Activated CD4-positive, alpha-beta T cell treated with anti-CD3 and anti-CD28 coated beads for 1 hour (primary cell): ENCODE results near the gene STX4.
A peak's percentile ranks its signal among the peaks of the same experiment; 100 is the strongest.

Source experiments
- DNase-seq: peaks from one replicate; pipeline ENCODE4 v3.0.0-alpha.2; 2020

The STX4 gene

GRCh38 chr16:31022544-31023251 lies 10.7 kb upstream of the STX4 start:
- no peak for DNase-seq

GRCh38 chr16:31023252-31023602 lies 10.1 kb upstream of the STX4 start:
- DNase-seq: no peak

DNA sequence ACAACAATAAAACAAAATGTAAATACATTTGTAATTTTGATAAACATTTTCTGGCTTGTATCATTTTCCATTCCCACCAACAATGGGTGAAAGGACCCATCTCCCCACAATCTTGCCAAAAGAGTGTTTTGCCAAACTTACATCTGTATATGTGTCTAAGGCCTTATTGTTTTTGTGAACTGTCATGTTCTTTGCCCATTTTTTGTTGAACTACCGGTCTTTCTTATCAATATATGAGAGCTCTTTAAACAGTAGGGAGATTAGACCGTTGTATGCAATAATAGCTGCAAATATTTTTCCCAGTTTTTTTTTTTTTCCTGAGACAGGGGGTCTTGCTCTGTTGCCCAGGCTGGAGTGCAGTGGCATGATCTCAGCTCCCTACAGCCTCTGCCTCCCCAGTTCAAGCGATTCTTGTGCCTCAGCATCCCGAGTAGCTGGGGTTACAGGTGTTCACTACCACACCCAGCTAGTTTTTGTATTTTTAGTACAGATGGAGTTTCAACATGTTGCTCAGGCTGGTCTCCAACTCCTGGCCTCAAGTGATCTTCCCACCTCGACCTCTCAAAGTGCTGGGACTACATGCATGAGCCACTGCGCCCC lies 9.6 kb upstream of the STX4 start:
- no peak for DNase-seq

- no peak for DNase-seq
These were observed 8.0 kb upstream of the STX4 start for GRCh38 chr16:31025339-31025738.

DNA sequence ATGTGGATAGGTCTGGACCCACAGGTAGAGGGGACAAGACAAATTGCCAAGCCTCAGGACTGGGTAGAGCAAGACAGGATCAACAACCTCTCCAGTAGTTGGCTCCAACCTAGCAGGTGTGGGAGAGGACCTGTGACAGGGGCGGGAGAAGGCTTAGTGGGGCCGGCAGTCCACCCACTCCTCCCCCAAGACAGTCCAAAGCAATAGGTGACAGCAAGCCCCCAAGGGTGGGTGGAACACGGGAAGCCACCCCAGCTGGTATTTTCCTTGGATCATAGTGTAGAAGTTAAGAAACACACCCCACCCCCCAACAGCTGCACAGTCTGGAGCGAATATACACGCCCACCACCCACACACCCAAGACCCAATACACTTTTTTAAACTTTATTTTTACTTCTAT lies 4.1 kb upstream of the STX4 start:
- DNase-seq: no peak

GRCh38 chr16:31031276-31031675 lies 2.1 kb upstream of the STX4 start:
- DNase-seq: no peak

DNA sequence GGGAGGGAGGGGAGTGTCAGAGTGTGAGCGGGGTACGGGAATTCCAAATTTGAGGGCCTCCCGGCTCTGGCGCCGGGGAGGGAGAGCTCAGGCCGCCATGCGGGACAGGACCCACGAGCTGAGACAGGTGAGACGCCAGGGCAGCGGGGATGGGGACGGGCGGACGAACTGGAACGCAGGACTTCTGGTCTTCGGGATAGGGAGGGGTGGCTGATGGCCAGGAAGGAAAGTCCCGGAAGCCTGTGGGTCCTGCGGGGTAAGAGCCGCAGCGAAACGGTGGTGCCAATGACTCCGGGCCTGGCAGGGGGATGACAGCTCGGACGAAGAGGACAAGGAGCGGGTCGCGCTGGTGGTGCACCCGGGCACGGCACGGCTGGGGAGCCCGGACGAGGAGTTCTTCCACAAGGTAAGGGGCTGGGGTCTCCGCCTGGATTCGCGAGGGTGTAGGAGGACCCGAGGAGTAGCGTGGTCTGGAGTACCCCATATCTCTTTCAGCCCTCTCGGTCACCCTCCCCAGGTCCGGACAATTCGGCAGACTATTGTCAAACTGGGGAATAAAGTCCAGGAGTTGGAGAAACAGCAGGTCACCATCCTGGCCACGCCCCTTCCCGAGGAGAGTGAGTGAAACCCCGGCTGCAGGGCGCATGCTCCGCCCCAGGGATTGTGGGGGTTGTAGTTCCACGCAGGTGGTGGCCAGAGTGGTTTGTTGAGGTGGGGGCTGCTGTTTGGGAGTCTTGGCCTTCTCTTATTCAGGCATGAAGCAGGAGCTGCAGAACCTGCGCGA lies 543 bp downstream of the STX4 start:
- peak; percentile 77 for DNase-seq

- no peak for DNase-seq
These were observed 3.3 kb downstream of the STX4 start for GRCh38 chr16:31036691-31037090.

- no peak for DNase-seq
These were observed 5.6 kb downstream of the STX4 start for GRCh38 chr16:31038993-31039392.

DNA sequence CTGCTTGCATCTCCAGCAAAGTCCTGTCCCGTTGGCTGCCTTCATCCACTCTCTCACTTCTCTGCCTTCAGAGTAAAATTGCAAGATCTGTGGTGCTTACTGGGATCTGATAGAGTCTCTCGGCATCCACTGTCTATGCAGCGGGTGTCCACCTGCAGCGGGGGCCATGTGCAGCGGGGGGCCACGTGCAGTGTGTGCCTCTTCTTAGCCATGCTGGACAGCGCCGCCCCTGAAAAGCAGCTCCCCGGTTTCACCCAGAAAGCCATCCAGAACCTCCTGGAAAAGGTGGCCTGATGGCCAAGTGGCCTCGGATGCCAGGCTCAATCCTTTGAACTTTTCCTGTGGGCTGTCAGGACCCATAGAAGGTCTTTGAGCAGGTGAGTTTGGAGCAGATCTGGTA lies 9.5 kb downstream of the STX4 start:
- DNase-seq: no peak

DNA sequence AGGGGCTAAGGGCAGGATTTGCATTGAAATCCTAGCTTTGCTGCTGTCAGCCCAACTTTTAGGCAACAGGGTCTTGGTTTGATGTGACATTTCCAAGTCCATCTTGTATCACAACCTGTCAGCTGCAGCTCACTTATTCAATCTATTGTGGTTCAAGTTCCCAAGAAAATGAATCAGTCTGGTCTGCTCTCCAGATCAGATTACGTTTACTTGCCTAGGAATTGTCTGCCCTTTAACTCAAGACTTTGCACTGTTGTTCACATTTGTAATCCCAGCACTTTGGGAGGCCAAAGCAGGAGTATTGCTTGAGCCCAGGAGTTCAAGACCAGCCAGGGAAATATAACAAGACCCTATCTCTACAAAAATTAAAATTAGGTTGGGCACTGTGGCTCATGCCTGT lies 10.0 kb downstream of the STX4 start:
- DNase-seq: no peak

DNA sequence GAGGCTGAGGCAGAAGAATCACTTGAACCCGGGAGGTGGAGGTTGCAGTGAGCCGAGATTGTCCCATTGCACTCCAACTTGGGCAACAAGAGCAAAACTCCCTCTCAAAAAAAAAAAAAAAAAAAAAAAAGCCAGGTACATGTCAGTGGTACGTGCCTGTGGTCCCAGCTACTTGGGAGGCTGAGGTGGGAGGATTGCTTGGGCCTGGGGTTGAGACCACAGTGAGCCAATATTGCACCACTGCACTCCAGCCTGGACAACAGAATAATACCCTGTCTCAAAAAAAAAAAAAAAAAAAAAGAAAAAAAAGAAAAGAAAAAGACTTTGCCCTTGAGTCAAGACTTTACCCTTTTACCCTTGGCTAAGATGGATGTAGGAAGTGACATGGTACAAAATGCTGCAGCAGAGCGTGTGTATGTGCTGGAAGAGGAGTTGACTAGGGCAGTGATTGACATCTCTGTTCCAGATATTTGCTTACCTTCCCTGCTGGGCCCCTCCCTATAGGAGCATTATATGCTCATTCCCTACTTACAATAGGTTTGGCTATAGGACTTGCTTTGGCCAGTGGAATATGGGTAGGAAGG lies 10.6 kb downstream of the STX4 start:
- no peak for DNase-seq

GRCh38 chr16:31050280-31051030 lies 17.1 kb downstream of the STX4 start:
- DNase-seq: no peak

DNA sequence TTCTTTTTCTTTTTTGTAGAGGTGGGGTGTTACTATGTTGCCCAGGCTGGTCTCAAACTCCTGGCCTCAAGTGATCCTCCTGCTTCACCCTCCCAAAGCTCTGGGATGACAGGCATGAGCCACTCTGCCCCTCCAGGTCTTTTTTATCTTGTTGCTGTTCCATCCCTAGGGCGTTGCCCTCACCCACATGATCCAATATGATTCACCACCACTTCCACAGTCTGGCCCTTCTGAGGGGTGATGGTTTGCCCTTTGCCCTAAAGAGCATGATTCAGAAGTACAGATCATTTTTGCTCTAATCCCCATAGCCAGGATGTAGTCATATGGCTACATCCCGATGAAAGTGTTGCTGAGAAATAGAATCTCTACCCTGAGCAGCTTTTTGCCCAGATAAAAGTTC lies 18.8 kb downstream of the STX4 start:
- DNase-seq: no peak

DNA sequence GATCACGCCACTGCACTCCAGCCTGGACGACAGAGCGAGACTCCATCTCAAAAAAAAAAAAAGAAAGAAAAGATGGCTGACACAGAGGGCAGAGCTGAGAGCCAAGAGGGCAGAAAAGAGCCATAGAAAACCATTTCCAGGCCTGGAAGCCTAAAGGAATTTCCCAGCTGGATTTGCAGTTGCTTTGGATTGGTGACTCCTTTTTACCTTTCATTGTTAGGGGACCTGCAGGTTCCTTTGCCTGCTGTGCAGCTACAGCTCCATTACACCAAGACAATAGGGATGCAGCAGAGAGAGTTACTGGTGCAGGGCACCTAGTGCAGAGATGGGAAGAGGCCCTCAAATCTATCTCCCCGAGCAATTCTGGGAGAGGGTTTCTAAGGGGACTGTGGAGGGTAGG lies 22.3 kb downstream of the STX4 start:
- DNase-seq: no peak

DNA sequence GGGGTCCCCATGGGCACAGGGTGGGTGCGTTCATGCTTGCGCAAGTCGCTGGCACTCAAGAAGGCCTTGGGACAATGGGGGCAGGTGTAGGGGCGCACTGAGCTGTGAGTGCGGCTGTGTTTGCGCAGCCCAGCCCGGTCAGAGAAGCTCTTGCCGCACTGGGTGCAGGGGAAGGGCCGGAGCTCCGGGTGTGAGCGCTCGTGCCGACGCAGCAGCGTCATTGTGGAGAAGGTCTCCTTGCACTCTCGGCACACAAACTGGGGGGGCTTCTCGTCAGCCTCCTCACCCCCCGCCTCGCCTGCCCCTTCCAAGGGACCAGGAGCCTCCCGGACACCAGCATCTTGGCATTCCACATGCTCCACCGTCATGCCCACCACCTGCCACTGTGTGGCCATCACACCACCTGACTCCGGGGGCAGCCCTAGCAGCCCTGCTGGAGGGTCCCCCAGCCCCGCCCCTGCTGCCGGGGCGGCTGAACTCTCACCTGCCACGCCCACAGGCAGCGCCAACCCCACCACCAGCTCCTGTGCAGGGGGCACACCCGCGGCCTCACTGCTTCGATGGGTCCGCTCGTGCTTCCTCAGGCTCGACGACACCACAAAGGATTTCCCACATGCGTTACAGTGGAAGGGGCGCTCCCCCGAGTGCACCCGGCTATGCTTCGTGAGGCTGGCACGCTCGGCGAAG lies 27.9 kb downstream of the STX4 start:
- DNase-seq: no peak

GRCh38 chr16:31061813-31062440 lies 28.6 kb downstream of the STX4 start:
- DNase-seq: no peak

DNA sequence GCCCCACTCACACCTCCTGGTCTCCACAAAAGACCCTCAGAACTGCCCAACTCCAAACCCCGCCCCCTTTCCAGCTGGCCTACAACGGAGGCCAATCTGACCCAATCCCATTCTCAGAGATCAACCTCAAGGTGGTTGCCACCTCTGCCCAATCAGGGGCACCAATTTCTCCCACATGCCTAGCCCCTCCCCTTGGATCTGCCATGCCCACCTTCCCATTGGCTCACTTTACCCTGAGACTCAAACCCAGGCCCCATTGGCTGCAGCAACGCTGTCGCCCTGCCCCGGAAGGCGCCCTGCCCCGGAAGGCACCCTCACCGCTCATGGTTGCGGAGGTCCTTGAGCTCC lies 30.1 kb downstream of the STX4 start:
- no peak for DNase-seq

DNA sequence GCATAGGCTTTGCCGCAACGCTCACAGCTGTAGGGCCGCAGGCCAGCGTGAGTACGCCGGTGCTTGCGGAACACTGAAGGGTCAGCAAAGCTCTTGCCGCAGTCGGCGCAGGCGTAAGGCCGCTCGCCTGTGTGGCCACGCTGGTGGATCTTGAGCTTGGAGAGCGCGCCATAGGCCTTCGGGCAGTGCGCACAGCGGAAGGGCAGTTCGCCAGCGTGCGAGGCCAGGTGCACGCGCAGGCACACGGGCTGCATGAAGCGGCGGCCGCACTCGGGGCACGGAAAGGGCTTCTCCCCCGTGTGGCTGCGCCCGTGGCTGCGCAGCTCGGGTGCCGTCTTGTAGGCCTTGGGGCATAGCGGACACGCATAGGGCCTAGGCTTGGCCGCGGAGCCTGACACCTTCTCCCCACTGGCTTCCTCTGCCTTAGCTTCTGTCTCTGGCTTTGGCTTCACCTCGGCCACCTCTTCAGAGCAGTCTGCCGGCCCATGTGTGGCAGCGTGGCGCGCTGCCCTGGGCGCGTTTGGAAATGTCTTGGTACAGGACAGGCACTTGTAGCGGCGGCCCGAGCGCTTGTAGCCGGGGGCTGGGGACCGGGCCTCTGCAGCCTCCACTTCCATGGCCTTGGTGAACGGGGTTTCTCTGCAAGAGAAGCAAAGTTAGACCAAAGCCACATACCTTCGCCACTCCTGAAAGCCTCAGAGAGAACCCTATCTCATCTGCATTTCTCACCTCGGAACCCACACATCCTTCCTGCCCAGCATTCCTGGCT lies 30.7 kb downstream of the STX4 start:
- no peak for DNase-seq

GRCh38 chr16:31064882-31065461 lies 31.6 kb downstream of the STX4 start:
- no peak for DNase-seq

- DNase-seq: no peak
These were observed 34.0 kb downstream of the STX4 start for GRCh38 chr16:31067342-31067741.
